Measurements from ENCODE around the gene HAX1. TPM values are rescaled to one million over a fixed set of nuclear protein-coding genes. Genes with fewer than 3 reads are reported as not detected.

Gene HAX1
- total RNA-seq, 1 donor from 2014 or later: 79.1 TPM

DNA sequence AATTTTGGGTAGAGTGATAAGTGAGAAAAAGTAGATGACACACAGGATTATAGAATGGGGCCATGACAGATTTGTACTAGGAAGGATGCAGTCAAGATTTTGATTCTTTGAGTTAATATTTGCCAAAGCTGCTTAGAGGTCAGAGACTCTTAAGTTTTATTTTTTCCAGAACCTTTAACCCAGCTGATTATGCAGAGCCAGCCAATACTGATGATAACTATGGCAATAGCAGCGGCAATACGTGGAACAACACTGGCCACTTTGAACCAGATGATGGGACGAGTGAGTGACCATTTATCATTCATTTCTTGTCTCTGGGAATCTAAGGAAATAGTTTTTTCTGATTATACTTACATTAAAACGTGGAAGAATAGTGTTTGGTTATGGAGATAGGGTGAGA is 35.6 kb upstream of the HAX1 start:
- no peak overlapping the region for H3K27ac Mint-ChIP-seq (ENCODE audit: unreplicated experiment)
- DNase-seq: no peak
- H3K4me3 Mint-ChIP-seq (ENCODE audit: unreplicated experiment): no peak overlapping the region
- H3K36me3 Mint-ChIP-seq (ENCODE audit: unreplicated experiment): no peaks in the 10 kb centered on the region
- H3K27me3 Mint-ChIP-seq (ENCODE audit: unreplicated experiment): peaks cover 1% of the 10 kb centered on the region
- TF ChIP-seq, protein P1, sequence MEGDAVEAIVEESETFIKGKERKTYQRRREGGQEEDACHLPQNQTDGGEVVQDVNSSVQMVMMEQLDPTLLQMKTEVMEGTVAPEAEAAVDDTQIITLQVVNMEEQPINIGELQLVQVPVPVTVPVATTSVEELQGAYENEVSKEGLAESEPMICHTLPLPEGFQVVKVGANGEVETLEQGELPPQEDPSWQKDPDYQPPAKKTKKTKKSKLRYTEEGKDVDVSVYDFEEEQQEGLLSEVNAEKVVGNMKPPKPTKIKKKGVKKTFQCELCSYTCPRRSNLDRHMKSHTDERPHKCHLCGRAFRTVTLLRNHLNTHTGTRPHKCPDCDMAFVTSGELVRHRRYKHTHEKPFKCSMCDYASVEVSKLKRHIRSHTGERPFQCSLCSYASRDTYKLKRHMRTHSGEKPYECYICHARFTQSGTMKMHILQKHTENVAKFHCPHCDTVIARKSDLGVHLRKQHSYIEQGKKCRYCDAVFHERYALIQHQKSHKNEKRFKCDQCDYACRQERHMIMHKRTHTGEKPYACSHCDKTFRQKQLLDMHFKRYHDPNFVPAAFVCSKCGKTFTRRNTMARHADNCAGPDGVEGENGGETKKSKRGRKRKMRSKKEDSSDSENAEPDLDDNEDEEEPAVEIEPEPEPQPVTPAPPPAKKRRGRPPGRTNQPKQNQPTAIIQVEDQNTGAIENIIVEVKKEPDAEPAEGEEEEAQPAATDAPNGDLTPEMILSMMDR (IDR thresholded peaks at IDR 0.05; ENCODE audit: partially characterized antibody, unreplicated experiment): no peak
- peaks cover 2% of the 10 kb centered on the region for H3K9me3 Mint-ChIP-seq (ENCODE audit: unreplicated experiment)
- H3K4me1 Mint-ChIP-seq (ENCODE audit: low read depth, unreplicated experiment): no peaks in the 10 kb centered on the region

- Mint-ChIP-seq H3K36me3 (ENCODE audit: unreplicated experiment) (no peaks in the 10 kb centered on the region), H3K27ac (ENCODE audit: unreplicated experiment) (no peak overlapping the region)
Observed at GRCh38 chr1:154237435-154237834, 35.0 kb upstream of the HAX1 start.

DNA sequence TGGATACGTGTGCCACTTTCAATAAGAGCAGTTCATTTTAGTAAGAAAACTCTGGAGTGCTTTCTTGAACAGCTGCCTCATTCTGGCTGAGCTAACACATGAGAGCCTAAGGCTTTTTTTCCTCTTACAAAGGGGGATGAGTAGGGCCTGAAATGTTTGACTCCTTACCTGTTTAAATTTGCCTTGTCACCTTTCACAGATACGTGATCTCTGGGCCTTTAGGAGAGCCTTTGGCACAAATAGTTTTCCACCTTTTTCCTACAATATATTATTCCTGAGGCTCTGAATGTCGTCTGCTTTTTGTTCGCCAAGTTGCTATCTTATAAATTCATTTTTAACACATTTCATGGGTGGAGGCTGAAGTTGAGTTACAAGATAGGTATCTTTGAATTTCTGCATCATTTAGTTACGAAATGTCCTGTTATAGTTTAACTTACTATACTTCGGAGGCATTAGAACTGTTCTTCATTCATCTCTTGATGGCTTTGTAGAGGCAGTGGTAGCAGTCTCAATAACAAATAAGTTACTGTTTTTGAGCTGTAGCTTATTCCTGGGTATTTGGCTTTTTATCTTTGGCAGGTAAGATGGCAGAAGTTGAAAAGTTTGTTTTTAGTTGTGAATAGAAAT is 34.4 kb upstream of the HAX1 start:
- H3K36me3 Mint-ChIP-seq (ENCODE audit: unreplicated experiment): no peaks in the 10 kb centered on the region
- peaks cover 1% of the 10 kb centered on the region for H3K27me3 Mint-ChIP-seq (ENCODE audit: unreplicated experiment)
- H3K27ac Mint-ChIP-seq (ENCODE audit: unreplicated experiment): no peak overlapping the region

More at GRCh38 chr1:154237435-154237834, 35.0 kb upstream of the HAX1 start:
- DNase-seq: no peak
- H3K4me3 Mint-ChIP-seq (ENCODE audit: unreplicated experiment): no peak overlapping the region
- TF ChIP-seq, protein P1 (IDR thresholded peaks at IDR 0.05; ENCODE audit: partially characterized antibody, unreplicated experiment): no peak
- H3K9me3 Mint-ChIP-seq (ENCODE audit: unreplicated experiment): peaks cover 2% of the 10 kb centered on the region
- no peaks in the 10 kb centered on the region for H3K4me1 Mint-ChIP-seq (ENCODE audit: low read depth, unreplicated experiment)
- peaks cover 1% of the 10 kb centered on the region for H3K27me3 Mint-ChIP-seq (ENCODE audit: unreplicated experiment)

GRCh38 chr1:154239491-154239890 is 32.9 kb upstream of the HAX1 start:
- H3K36me3 Mint-ChIP-seq (ENCODE audit: unreplicated experiment): no peaks in the 10 kb centered on the region
- H3K9me3 Mint-ChIP-seq (ENCODE audit: unreplicated experiment): peaks cover under 1% of the 10 kb centered on the region
- no peaks in the 10 kb centered on the region for H3K4me1 Mint-ChIP-seq (ENCODE audit: low read depth, unreplicated experiment)
- peaks cover 1% of the 10 kb centered on the region for H3K27me3 Mint-ChIP-seq (ENCODE audit: unreplicated experiment)
- H3K27ac Mint-ChIP-seq (ENCODE audit: unreplicated experiment): peak overlapping the region; percentile 7
- no peak for DNase-seq
- no peak overlapping the region for H3K4me3 Mint-ChIP-seq (ENCODE audit: unreplicated experiment)
- TF ChIP-seq, protein P1 (IDR thresholded peaks at IDR 0.05; ENCODE audit: partially characterized antibody, unreplicated experiment): no peak

More for the DNA sequence above, 34.4 kb upstream of the HAX1 start:
- no peak for DNase-seq
- Mint-ChIP-seq H3K4me3 (ENCODE audit: unreplicated experiment) (no peak overlapping the region), H3K4me1 (ENCODE audit: low read depth, unreplicated experiment) (no peaks in the 10 kb centered on the region), H3K9me3 (ENCODE audit: unreplicated experiment) (peaks cover 2% of the 10 kb centered on the region)
- TF ChIP-seq, protein P1 (IDR thresholded peaks at IDR 0.05; ENCODE audit: partially characterized antibody, unreplicated experiment): no peak

GRCh38 chr1:154240294-154240833 is 32.1 kb upstream of the HAX1 start:
- Mint-ChIP-seq H3K4me3 (ENCODE audit: unreplicated experiment) (no peak overlapping the region), H3K9me3 (ENCODE audit: unreplicated experiment) (no peaks in the 10 kb centered on the region), H3K36me3 (ENCODE audit: unreplicated experiment) (no peaks in the 10 kb centered on the region), H3K4me1 (ENCODE audit: low read depth, unreplicated experiment) (no peaks in the 10 kb centered on the region), H3K27ac (ENCODE audit: unreplicated experiment) (no peak overlapping the region), H3K27me3 (ENCODE audit: unreplicated experiment) (peaks cover 1% of the 10 kb centered on the region)
- DNase-seq: no peak
- TF ChIP-seq, protein P1 (IDR thresholded peaks at IDR 0.05; ENCODE audit: partially characterized antibody, unreplicated experiment): no peak
